Measurements from ENCODE around the gene TEX53.

Gene TEX53

GRCh38 chr9:114633438-114634089, 24.0 kb downstream of the TEX53 start:
- no peak for DNase-seq

GRCh38 chr9:114631166-114631565, 26.4 kb downstream of the TEX53 start:
- DNase-seq: no peak

- DNase-seq: no peak
Measured at GRCh38 chr9:114629563-114630090, 28.0 kb downstream of the TEX53 start.

- DNase-seq: no peak
Measured at GRCh38 chr9:114627553-114627952, 30.1 kb downstream of the TEX53 start.

GRCh38 chr9:114626415-114627020, 31.1 kb downstream of the TEX53 start:
- no peak for DNase-seq

- DNase-seq: no peak
Measured at GRCh38 chr9:114624677-114625076, 32.9 kb downstream of the TEX53 start.

- no peak for DNase-seq
Measured at GRCh38 chr9:114621975-114622609, 35.5 kb downstream of the TEX53 start.

- no peak for DNase-seq
Measured at GRCh38 chr9:114621561-114621960, 36.0 kb downstream of the TEX53 start.

GRCh38 chr9:114619191-114619761, 38.3 kb downstream of the TEX53 start:
- DNase-seq: no peak

- no peak for DNase-seq
Measured at GRCh38 chr9:114616684-114617520, 40.7 kb downstream of the TEX53 start.

GRCh38 chr9:114614373-114614772, 43.2 kb downstream of the TEX53 start:
- no peak for DNase-seq

GRCh38 chr9:114613919-114614318, 43.7 kb downstream of the TEX53 start:
- no peak for DNase-seq

- DNase-seq: no peak
Measured at GRCh38 chr9:114613087-114613486, 44.5 kb downstream of the TEX53 start.

- DNase-seq: no peak
Measured at GRCh38 chr9:114612272-114612923, 45.2 kb downstream of the TEX53 start.

- no peak for DNase-seq
Measured at GRCh38 chr9:114611516-114612271, 45.9 kb downstream of the TEX53 start.

GRCh38 chr9:114608525-114608796, 49.1 kb downstream of the TEX53 start:
- DNase-seq: no peak

GRCh38 chr9:114607671-114608524, 49.7 kb downstream of the TEX53 start:
- no peak for DNase-seq

GRCh38 chr9:114606597-114607207, 50.9 kb downstream of the TEX53 start:
- no peak for DNase-seq
